ENCODE results near the gene EPHB4. TPM values are rescaled to one million over a fixed set of nuclear protein-coding genes. Genes with fewer than 3 reads are reported as not detected.
"Not testable (repeated sequence)": the region's sequence is repeated elsewhere in the genome, so short reads cannot be mapped to it uniquely, and the experiment has no call there.

EPHB4 gene
- total RNA-seq, 1 donor from 2014 or later: 153 TPM

GRCh38 chr7:100856871-100857282 is 29.6 kb upstream of the EPHB4 start:
- no peak for TF ChIP-seq CTCF (IDR thresholded peaks at IDR 0.05; ENCODE audit: insufficient read depth, low read length, severe bottlenecking)
- no peaks in the 10 kb centered on the region for H3K27me3 ChIP-seq (ENCODE audit: control insufficient read depth, insufficient read depth, low read length)
- no peak overlapping the region for H3K4me3 ChIP-seq (ENCODE audit: low read depth, low read length)
- FAIRE-seq: no peak
- peaks cover 20% of the 10 kb centered on the region for H3K36me3 ChIP-seq (ENCODE audit: control insufficient read depth, insufficient read depth, low read length)
- no peak for DNase-seq (ENCODE audit: low read depth)

DNA sequence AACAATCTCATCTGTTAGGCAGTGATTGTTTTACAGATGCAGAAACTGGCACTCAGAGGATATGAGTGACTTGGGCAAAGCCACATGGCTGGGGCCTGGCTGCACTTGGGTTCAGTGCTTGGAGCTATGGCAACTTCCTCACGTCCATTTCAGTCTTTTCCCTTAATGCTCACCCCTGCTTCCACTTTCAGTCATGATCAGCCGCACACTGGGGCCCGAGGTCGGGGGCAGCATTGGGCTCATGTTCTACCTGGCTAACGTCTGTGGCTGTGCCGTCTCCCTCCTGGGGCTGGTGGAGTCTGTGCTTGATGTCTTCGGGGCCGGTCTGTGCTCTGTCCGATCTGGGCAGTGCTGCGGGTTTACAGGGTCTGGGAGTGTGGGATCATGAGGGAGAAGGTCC is 28.2 kb upstream of the EPHB4 start:
- H3K36me3 ChIP-seq (ENCODE audit: control insufficient read depth, insufficient read depth, low read length): peaks cover 11% of the 10 kb centered on the region
- FAIRE-seq: no peak
- TF ChIP-seq CTCF (IDR thresholded peaks at IDR 0.05; ENCODE audit: insufficient read depth, low read length, severe bottlenecking): no peak

DNA sequence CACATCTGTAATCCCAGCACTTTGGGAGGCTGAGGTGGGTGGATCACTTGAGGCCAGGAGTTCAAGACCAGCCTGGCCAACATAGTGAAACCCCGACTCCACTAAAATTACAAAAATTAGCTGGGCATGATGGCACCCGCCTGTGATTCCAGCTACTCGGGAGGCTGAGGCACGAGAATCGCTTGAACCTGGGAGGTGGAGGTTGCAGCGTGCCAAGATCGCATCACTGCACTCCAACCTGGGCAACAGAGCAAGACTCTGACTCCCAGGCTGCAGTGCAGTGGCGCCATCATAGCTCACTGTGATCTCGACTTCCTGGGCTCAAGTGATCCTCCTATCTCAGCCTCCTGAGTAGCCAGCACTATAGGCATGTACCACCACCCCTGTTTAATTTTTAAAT is 27.6 kb upstream of the EPHB4 start:
- FAIRE-seq; H3K4me3 ChIP-seq (ENCODE audit: low read depth, low read length); H3K27me3 ChIP-seq (ENCODE audit: control insufficient read depth, insufficient read depth, low read length); DNase-seq (ENCODE audit: low read depth); H3K36me3 ChIP-seq (ENCODE audit: control insufficient read depth, insufficient read depth, low read length): not testable (repeated sequence)

More for the DNA sequence above, 28.2 kb upstream of the EPHB4 start:
- DNase-seq (ENCODE audit: low read depth): no peak
- no peaks in the 10 kb centered on the region for H3K27me3 ChIP-seq (ENCODE audit: control insufficient read depth, insufficient read depth, low read length)
- H3K4me3 ChIP-seq (ENCODE audit: low read depth, low read length): no peak overlapping the region

- FAIRE-seq: no peak
- H3K27me3 ChIP-seq (ENCODE audit: control insufficient read depth, insufficient read depth, low read length): no peaks in the 10 kb centered on the region
- peaks cover 7% of the 10 kb centered on the region for H3K36me3 ChIP-seq (ENCODE audit: control insufficient read depth, insufficient read depth, low read length)
- no peak for TF ChIP-seq CTCF (IDR thresholded peaks at IDR 0.05; ENCODE audit: insufficient read depth, low read length, severe bottlenecking)
- H3K4me3 ChIP-seq (ENCODE audit: low read depth, low read length): no peak overlapping the region
- DNase-seq (ENCODE audit: low read depth): no peak
These were observed 27.0 kb upstream of the EPHB4 start for GRCh38 chr7:100854146-100854895.

GRCh38 chr7:100852048-100852872 is 24.9 kb upstream of the EPHB4 start, which contains the start of gene SLC12A9:
Gene SLC12A9, plus strand, starts transcription at chr7:100852713. Its CDS starts 1,485 bp downstream, at chr7:100854198.
- FAIRE-seq (no peak), DNase-seq (ENCODE audit: low read depth) (peak; percentile 75)
- Histone ChIP-seq H3K36me3 (ENCODE audit: control insufficient read depth, insufficient read depth, low read length) (peaks cover 5% of the 10 kb centered on the region), H3K27me3 (ENCODE audit: control insufficient read depth, insufficient read depth, low read length) (no peaks in the 10 kb centered on the region), H3K4me3 (ENCODE audit: low read depth, low read length) (peak within 1 kb of the TSS; percentile 73)
- peak; percentile 96 for TF ChIP-seq CTCF (IDR thresholded peaks at IDR 0.05; ENCODE audit: insufficient read depth, low read length, severe bottlenecking)

- no peak overlapping the region for H3K4me3 ChIP-seq (ENCODE audit: low read depth, low read length)
- FAIRE-seq (peak; percentile 58), DNase-seq (ENCODE audit: low read depth) (peak; percentile 60)
- H3K27me3 ChIP-seq (ENCODE audit: control insufficient read depth, insufficient read depth, low read length): no peaks in the 10 kb centered on the region
- no peaks in the 10 kb centered on the region for H3K36me3 ChIP-seq (ENCODE audit: control insufficient read depth, insufficient read depth, low read length)
- no peak for TF ChIP-seq CTCF (IDR thresholded peaks at IDR 0.05; ENCODE audit: insufficient read depth, low read length, severe bottlenecking)
These were observed 20.0 kb upstream of the EPHB4 start for GRCh38 chr7:100847360-100847759.

Measured in bronchial epithelial cell (primary cell).